IMR-90 (cell line): Measurements from ENCODE around the gene MAP3K9. TPM values are rescaled to one million over a fixed set of nuclear protein-coding genes. Genes with fewer than 3 reads are reported as not detected.

Source experiments
- ATAC-seq: fragments of 200-7000 bp; cut with Tn5 transposase; 2 replicates; pipeline ENCODE4 v1.9.1; 2020; ENCODE audit warnings: low read depth, mild to moderate bottlenecking, moderate library complexity
- BruUV-seq: library from RNA; stranded (reverse); fragments of 400-500 nt; replicated peaks from 2 replicates; lab custom pipeline; 2021; lab: Mats Ljungman, UMichigan
- CTCF ChIA-PET: fragments of 300-600 bp; formaldehyde crosslinking; extraction: SDS; loops from one replicate; lab custom pipeline; 2021; ENCODE audit warnings: antibody characterized with exemption; lab: Yijun Ruan, JAX
- POLR2A ChIA-PET: fragments of 300-600 bp; sonication (Branson Sonifier 250); formaldehyde crosslinking; loops from one replicate; lab custom pipeline; 2022; ENCODE audit warnings: antibody characterized with exemption; ENCODE audit not compliant: unreplicated experiment; lab: Charles Lee
- DNase-seq: peaks from one replicate; pipeline ENCODE4 v3.0.0; 2013
- H2AFZ ChIP-seq: replicated peaks from 2 replicates; pipeline ENCODE3; 2013; ENCODE audit warnings: low read length, mild to moderate bottlenecking; ENCODE audit not compliant: poor library complexity
- H2AK5ac ChIP-seq: 2 replicates; pipeline ENCODE4 v1.6.1; 2013; ENCODE audit warnings: low read depth, low read length, inconsistent platforms
- H2AK9ac ChIP-seq: replicated peaks from 2 replicates; pipeline ENCODE3; 2013; ENCODE audit warnings: mild to moderate bottlenecking, low read depth, low read length, moderate library complexity; ENCODE audit not compliant: poor library complexity
- H2BK120ac ChIP-seq: 2 replicates; pipeline ENCODE4 v1.6.1; 2013; ENCODE audit warnings: low read depth, low read length, inconsistent platforms
- H2BK15ac ChIP-seq: 3 replicates; pipeline ENCODE4 v1.6.1; 2013; ENCODE audit warnings: low read depth, low read length, inconsistent platforms
- H2BK20ac ChIP-seq: 2 replicates; pipeline ENCODE4 v1.6.1; 2013; ENCODE audit warnings: low read depth, mild to moderate bottlenecking, inconsistent platforms, low read length, moderate library complexity
- H2BK5ac ChIP-seq: 2 replicates; pipeline ENCODE4 v1.6.1; 2013; ENCODE audit warnings: mild to moderate bottlenecking, low read depth, low read length, inconsistent platforms; ENCODE audit not compliant: poor library complexity, severe bottlenecking
- H3K14ac ChIP-seq: replicated peaks from 2 replicates; pipeline ENCODE4 v1.6.1; 2013; ENCODE audit warnings: low read depth, low read length, inconsistent platforms
- H3K18ac ChIP-seq: 2 replicates; pipeline ENCODE4 v1.6.1; 2013; ENCODE audit warnings: low read depth, low read length, control low read depth
- H3K23ac ChIP-seq: 2 replicates; pipeline ENCODE4 v1.6.1; 2013; ENCODE audit warnings: low read depth, low read length, inconsistent platforms
- H3K27ac ChIP-seq: 2 replicates; pipeline ENCODE4 v1.5.1; 2013; ENCODE audit warnings: mild to moderate bottlenecking, control low read depth, low read length; ENCODE audit not compliant: insufficient read depth
- H3K27me3 ChIP-seq: 2 replicates; pipeline ENCODE4 v1.6.1; 2013; ENCODE audit warnings: low read length; ENCODE audit not compliant: control insufficient read depth, insufficient read depth
- H3K36me3 ChIP-seq: 2 replicates; pipeline ENCODE4 v1.6.1; 2013; ENCODE audit warnings: low read length, mixed read lengths; ENCODE audit not compliant: control insufficient read depth, insufficient read depth
- H3K4ac ChIP-seq: 2 replicates; pipeline ENCODE4 v1.6.1; 2013; ENCODE audit warnings: low read depth, low read length, inconsistent platforms
- H3K4me1 ChIP-seq: 2 replicates; pipeline ENCODE4 v1.6.1; 2013; ENCODE audit warnings: low read length, mixed read lengths; ENCODE audit not compliant: control insufficient read depth, insufficient read depth
- H3K4me2 ChIP-seq: 2 replicates; pipeline ENCODE4 v1.6.1; 2013; ENCODE audit warnings: low read depth, mild to moderate bottlenecking, control low read depth, low read length, moderate library complexity
- H3K4me3 ChIP-seq: 2 replicates; pipeline ENCODE4 v1.5.1; 2013; ENCODE audit warnings: low read depth, mild to moderate bottlenecking, control low read depth, low read length, moderate library complexity; ENCODE audit not compliant: insufficient read depth
- H3K56ac ChIP-seq: 2 replicates; pipeline ENCODE4 v1.6.1; 2013; ENCODE audit warnings: low read length, inconsistent platforms; ENCODE audit not compliant: insufficient read depth; ENCODE audit errors: extremely low read depth
- H3K79me1 ChIP-seq, 2 experiments: 2 replicates each; pipeline ENCODE4 v1.6.1; 2013; ENCODE audit warnings: low read length in 2 of 2, inconsistent platforms in 1 of 2, low read depth in 1 of 2
- H3K9ac ChIP-seq: 2 replicates; pipeline ENCODE4 v1.6.1; 2013; ENCODE audit warnings: low read depth, low read length, control low read depth
- H3K9me1 ChIP-seq: 2 replicates; pipeline ENCODE4 v1.6.1; 2013; ENCODE audit warnings: low read length, inconsistent platforms; ENCODE audit not compliant: insufficient read depth
- H3K9me3 ChIP-seq: 2 replicates; pipeline ENCODE4 v1.6.1; 2013; ENCODE audit warnings: low read length; ENCODE audit not compliant: control insufficient read depth, insufficient read depth
- H4K20me1 ChIP-seq: 2 replicates; pipeline ENCODE4 v1.6.1; 2013; ENCODE audit warnings: low read length, inconsistent platforms; ENCODE audit not compliant: insufficient read depth
- H4K5ac ChIP-seq: 2 replicates; pipeline ENCODE4 v1.6.1; 2013; ENCODE audit warnings: mild to moderate bottlenecking, low read depth, low read length, control low read depth
- H4K8ac ChIP-seq, 2 experiments: 2 replicates each; pipeline ENCODE4 v1.6.1; 2013; ENCODE audit warnings: low read depth in 2 of 2, low read length in 2 of 2, control low read depth in 1 of 2, inconsistent platforms in 1 of 2
- H4K91ac ChIP-seq: 2 replicates; pipeline ENCODE4 v1.6.1; 2013; ENCODE audit warnings: low read depth, low read length, inconsistent platforms; ENCODE audit not compliant: insufficient read depth
- BHLHE40 ChIP-seq: fragments of 150-350 bp; IDR thresholded peaks from 2 replicates; pipeline ENCODE4 v1.6.1; 2016; ENCODE audit warnings: mild to moderate bottlenecking, low read depth, low read length
- CEBPB ChIP-seq: IDR thresholded peaks from 2 replicates; pipeline ENCODE4 v1.6.1; 2012; ENCODE audit warnings: low read depth, low read length, improper control_type of control experiment
- CHD1 ChIP-seq: IDR thresholded peaks from 2 replicates; pipeline ENCODE4 v1.6.1; 2012; ENCODE audit warnings: low read depth, low read length, improper control_type of control experiment
- CTCF ChIP-seq: conservative IDR thresholded peaks from 2 replicates; pipeline ENCODE4 v1.5.1; 2012; ENCODE audit warnings: mild to moderate bottlenecking, low read depth, low read length, improper control_type of control experiment
- ELK1 ChIP-seq: fragments of 150-350 bp; IDR thresholded peaks from 2 replicates; pipeline ENCODE4 v1.6.1; 2016; ENCODE audit warnings: low read depth, mild to moderate bottlenecking, low read length, moderate library complexity, borderline replicate concordance
- FOS ChIP-seq: fragments of 150-350 bp; IDR thresholded peaks from 2 replicates; pipeline ENCODE4 v1.6.1; 2016; ENCODE audit warnings: low read depth, low read length
- MAFK ChIP-seq: IDR thresholded peaks from 2 replicates; pipeline ENCODE4 v1.6.1; 2012; ENCODE audit warnings: low read depth, low read length, improper control_type of control experiment
- MAZ ChIP-seq: IDR thresholded peaks from 2 replicates; pipeline ENCODE4 v1.6.1; 2012; ENCODE audit warnings: low read depth, mild to moderate bottlenecking, low read length, improper control_type of control experiment, moderate library complexity, borderline replicate concordance
- MXI1 ChIP-seq: IDR thresholded peaks from 2 replicates; pipeline ENCODE4 v1.6.1; 2012; ENCODE audit warnings: low read depth, mild to moderate bottlenecking, low read length, moderate library complexity, borderline replicate concordance
- NFE2L2 ChIP-seq: fragments of 150-350 bp; IDR thresholded peaks from 2 replicates; pipeline ENCODE4 v1.6.1; 2016; ENCODE audit warnings: low read depth, mild to moderate bottlenecking, low read length
- RAD21 ChIP-seq: IDR thresholded peaks from 2 replicates; pipeline ENCODE4 v1.6.1; 2012; ENCODE audit warnings: low read length, improper control_type of control experiment
- RCOR1 ChIP-seq: IDR thresholded peaks from 2 replicates; pipeline ENCODE4 v1.6.1; 2012; ENCODE audit warnings: mild to moderate bottlenecking, low read length, improper control_type of control experiment; ENCODE audit not compliant: insufficient replicate concordance
- RFX5 ChIP-seq: IDR thresholded peaks from 2 replicates; pipeline ENCODE4 v1.8.0; 2012; ENCODE audit warnings: low read depth, mild to moderate bottlenecking, low read length, moderate library complexity
- SMC3 ChIP-seq: fragments of 150-350 bp; IDR thresholded peaks from 2 replicates; pipeline ENCODE4 v1.6.1; 2016; ENCODE audit warnings: low read depth, mild to moderate bottlenecking, antibody characterized with exemption, low read length, moderate library complexity
- USF2 ChIP-seq: fragments of 150-350 bp; IDR thresholded peaks from 2 replicates; pipeline ENCODE4 v1.6.1; 2017; ENCODE audit warnings: mild to moderate bottlenecking, antibody characterized with exemption, low read length, low read depth
- WGBS, 2 experiments: methylation state at CpG; one replicate each; pipeline versions ENCODE4 v1.1.5 to v1.1.7; 2013; ENCODE audit warnings: missing lambda C conversion rate in 2 of 2; ENCODE audit not compliant: insufficient read length in 1 of 2; ENCODE audit errors: extremely low coverage in 2 of 2; 5-methylcytosine and 5-hydroxymethylcytosine counted together
- dilution Hi-C: fragments of 300-500 bp; cut with HindIII; formaldehyde crosslinking; loops from one replicate; pipeline ENCODE4 v1.14.3; 2018; ENCODE audit warnings: low sequenced_read_pairs; ENCODE audit not compliant: unreplicated experiment
- in situ Hi-C: fragments of 300-500 bp; cut with MboI; formaldehyde crosslinking; loops from 3 replicates; pipeline ENCODE4 v1.14.3; 2019; ENCODE audit warnings: low sequenced_read_pairs, inconsistent platforms, mixed read lengths
- intact Hi-C: fragments of 100-400 bp; cut with micrococcal nuclease; formaldehyde crosslinking; loops from 2 replicates; pipeline ENCODE4 v1.10.0; 2022
- polyA plus RNA-seq, 3 experiments: library from polyadenylated mRNA; depleted of rRNA; stranded (reverse); fragments of >200 nt; gene quantifications; 2 replicates each; pipeline ENCODE4 v1.2.3, GENCODE V29; 2012; ENCODE audit warnings: low replicate concordance in 1 of 3
- total RNA-seq: library from RNA; depleted of rRNA; stranded (reverse); fragments of >200 nt; gene quantifications from 2 replicates; pipeline ENCODE4 v1.2.3, GENCODE V29; 2012

Gene MAP3K9
- total and polyA plus RNA-seq, 2 of the 4 experiments (the other 2 are of a cell fraction) = 0.17 to 0.18 TPM

- 92% methylated on average over 2 of the region's 9 CpGs; no CpG with 5 or more reads in 1 of the 2 experiments for WGBS, 2 experiments
Observed at GRCh38 chr14:70785556-70785955, 23.8 kb downstream of the MAP3K9 start.

More at GRCh38 chr14:70785556-70785955, 23.8 kb downstream of the MAP3K9 start:
- H3K36me3 ChIP-seq = no peaks in the 10 kb centered on the region
- no peak overlapping the region for H3K14ac ChIP-seq
- ChIA-PET POLR2A (no interaction called here), CTCF (no interaction called here)
- H2BK120ac ChIP-seq = no peak overlapping the region
- no peak overlapping the region for H2BK15ac ChIP-seq
- H3K4me1 ChIP-seq = peaks cover 2% of the 10 kb centered on the region; the same call in 1 of the 2 replicates
- no peak overlapping the region for H2BK20ac ChIP-seq
- DNase-seq (no peak), ATAC-seq (no peak)
- H2AK5ac ChIP-seq = no peak overlapping the region
- no peak overlapping the region for H3K18ac ChIP-seq
- TF ChIP-seq FOS (no peak), CHD1 (no peak), BHLHE40 (no peak), MXI1 (no peak), RAD21 (no peak), RCOR1 (no peak), RFX5 (no peak), USF2 (no peak), ELK1 (no peak), MAZ (no peak), SMC3 (no peak), CTCF (no peak), CEBPB (no peak), MAFK (no peak), NFE2L2 (no peak)
- H3K27me3 ChIP-seq = no peaks in the 10 kb centered on the region
- H4K5ac ChIP-seq = no peak overlapping the region
- dilution Hi-C loops = no loop called here
- intact Hi-C loops = no loop called here
- H4K20me1 ChIP-seq = no peaks in the 10 kb centered on the region
- H3K27ac ChIP-seq = no peak overlapping the region
- no peak overlapping the region for H4K91ac ChIP-seq
- no peaks in the 10 kb centered on the region for H3K79me1 ChIP-seq
- in situ Hi-C loops = no loop called here
- no peak overlapping the region for H3K4me2 ChIP-seq
- no peak overlapping the region for H3K4me3 ChIP-seq
- H3K4ac ChIP-seq = no peak overlapping the region
- H2AFZ ChIP-seq = no peak overlapping the region
- H3K23ac ChIP-seq = no peak overlapping the region
- H2BK5ac ChIP-seq = no peak overlapping the region
- H4K8ac ChIP-seq = no peak overlapping the region
- BruUV-seq = no TSS peak
- no peak overlapping the region for H3K9ac ChIP-seq
- H3K9me3 ChIP-seq = no peaks in the 10 kb centered on the region
- H3K9me1 ChIP-seq = no peaks in the 10 kb centered on the region
- no peak overlapping the region for H2AK9ac ChIP-seq
- H3K56ac ChIP-seq = no peak overlapping the region
